ENCODE results near the gene TAF6. TPM values are rescaled to one million over a fixed set of nuclear protein-coding genes. Genes with fewer than 3 reads are reported as not detected.
A peak's percentile ranks its signal among the peaks of the same experiment; 100 is the strongest.

Gene TAF6
- total RNA-seq, result 10 to 100 TPM; 63.7 to 65.9 TPM

- Mint-ChIP-seq H3K9me3 (no peaks in the 10 kb centered on the region), H3K27me3 (no peaks in the 10 kb centered on the region), H3K27ac (peak within 1 kb of the TSS; percentile 88), H3K4me1 (peaks cover 16% of the 10 kb centered on the region), H3K4me3 (peak within 1 kb of the TSS; percentile 87), H3K36me3 (peaks cover 9% of the 10 kb centered on the region)
- ATAC-seq (ENCODE audit: low read depth), result peak; percentile 68
- POLR2A ChIA-PET, result interaction anchor here (0.6 to 2.0 kb wide), 9 partner anchors 9 to 1098 kb away, joined by 3 to 28 read pairs (median 3); partner anchors contain the start of genes AP4M1, COPS6, MCM7 and TRIM4
- DNase-seq, result peak; percentile 93
These were observed at the start of gene TAF6, which contains the start of gene CNPY4 for GRCh38 chr7:100119072-100119969. TAF6 (minus strand) TSS chr7:100119358; CDS start chr7:100114209, 5,149 bp downstream. CNPY4 (plus strand) TSS chr7:100119634; CDS start chr7:100119745, 111 bp downstream.

GRCh38 chr7:100167912-100168323 lies 48.8 kb upstream of the TAF6 start:
- Mint-ChIP-seq H3K4me1 (peaks cover 69% of the 10 kb centered on the region), H3K9me3 (no peaks in the 10 kb centered on the region), H3K27ac (peak overlapping the region; percentile 76), H3K36me3 (peaks cover 7% of the 10 kb centered on the region), H3K4me3 (peak overlapping the region; percentile 79), H3K27me3 (peaks cover 5% of the 10 kb centered on the region)
- POLR2A ChIA-PET, result interaction anchor here (0.6 to 3.2 kb wide), 12 partner anchors 8 to 155 kb away, joined by 3 to 22 read pairs (median 4); partner anchors contain the start of genes GPC2, LAMTOR4, STAG3 and TRAPPC14
- no peak for ATAC-seq (ENCODE audit: low read depth)
- DNase-seq, result no peak

GRCh38 chr7:100166970-100167911 lies 48.1 kb upstream of the TAF6 start:
- Mint-ChIP-seq H3K4me1 (peaks cover 72% of the 10 kb centered on the region), H3K9me3 (no peaks in the 10 kb centered on the region), H3K4me3 (peak overlapping the region; percentile 79), H3K36me3 (peaks cover 7% of the 10 kb centered on the region), H3K27ac (peak overlapping the region; percentile 76), H3K27me3 (peaks cover 5% of the 10 kb centered on the region)
- ATAC-seq (ENCODE audit: low read depth) (no peak), DNase-seq (no peak)
- POLR2A ChIA-PET, result interaction anchor here (0.6 to 3.2 kb wide), 15 partner anchors 7 to 262 kb away, joined by 3 to 22 read pairs (median 4); partner anchors contain the start of genes AP4M1, GPC2, LAMTOR4 and MEPCE

- H3K4me1 Mint-ChIP-seq, result peaks cover 71% of the 10 kb centered on the region
- H3K36me3 Mint-ChIP-seq, result peaks cover 6% of the 10 kb centered on the region
- POLR2A ChIA-PET, result interaction anchor here (0.6 to 3.2 kb wide), 8 partner anchors 9 to 263 kb away, joined by 3 to 22 read pairs (median 10); partner anchors contain the start of genes GPC2, LAMTOR4, MEPCE and STAG3
- H3K9me3 Mint-ChIP-seq, result no peaks in the 10 kb centered on the region
- H3K4me3 Mint-ChIP-seq, result peak overlapping the region; percentile 79
- DNase-seq (no peak), ATAC-seq (ENCODE audit: low read depth) (peak; percentile 68)
- peaks cover 3% of the 10 kb centered on the region for H3K27me3 Mint-ChIP-seq
- H3K27ac Mint-ChIP-seq, result peak overlapping the region; percentile 75
These were observed 47.3 kb upstream of the TAF6 start for GRCh38 chr7:100166317-100166940.

- ATAC-seq (ENCODE audit: low read depth) (no peak), DNase-seq (no peak)
- Mint-ChIP-seq H3K36me3 (peaks cover 2% of the 10 kb centered on the region), H3K4me3 (peak overlapping the region; percentile 53), H3K27me3 (no peaks in the 10 kb centered on the region), H3K4me1 (peaks cover 56% of the 10 kb centered on the region), H3K9me3 (no peaks in the 10 kb centered on the region), H3K27ac (peak overlapping the region; percentile 87)
- POLR2A ChIA-PET, result interaction anchor here (0.6 to 1.2 kb wide), 3 partner anchors 48 to 265 kb away, joined by 3 to 4 read pairs (median 3); partner anchors contain the start of gene ZCWPW1
These were observed 44.7 kb upstream of the TAF6 start for GRCh38 chr7:100163871-100164270.

- H3K27me3 Mint-ChIP-seq, result no peaks in the 10 kb centered on the region
- H3K4me1 Mint-ChIP-seq, result peaks cover 49% of the 10 kb centered on the region
- H3K4me3 Mint-ChIP-seq, result peak overlapping the region; percentile 53
- ATAC-seq (ENCODE audit: low read depth), result peak; percentile 28
- POLR2A ChIA-PET, result interaction anchor here (0.6 to 1.2 kb wide), 7 partner anchors 9 to 266 kb away, joined by 3 to 5 read pairs (median 4); partner anchors contain the start of genes GPC2, LAMTOR4, STAG3 and ZCWPW1
- DNase-seq, result no peak
- peaks cover 2% of the 10 kb centered on the region for H3K36me3 Mint-ChIP-seq
- peak overlapping the region; percentile 87 for H3K27ac Mint-ChIP-seq
- H3K9me3 Mint-ChIP-seq, result no peaks in the 10 kb centered on the region
These were observed 43.9 kb upstream of the TAF6 start for GRCh38 chr7:100163006-100163531.

GRCh38 chr7:100160067-100160466 lies 40.9 kb upstream of the TAF6 start:
- no peak for DNase-seq
- Mint-ChIP-seq H3K27ac (no peak overlapping the region), H3K4me1 (peaks cover 39% of the 10 kb centered on the region), H3K4me3 (no peak overlapping the region), H3K27me3 (no peaks in the 10 kb centered on the region), H3K9me3 (no peaks in the 10 kb centered on the region), H3K36me3 (peaks cover 9% of the 10 kb centered on the region)
- POLR2A ChIA-PET, result interaction anchor here (2.1 to 4.4 kb wide), 3 partner anchors 8 to 30 kb away, joined by 6 to 48 read pairs (median 8); partner anchors contain the start of genes GAL3ST4 and LAMTOR4
- no peak for ATAC-seq (ENCODE audit: low read depth)

- POLR2A ChIA-PET, result interaction anchor here (2.1 to 4.4 kb wide), 3 partner anchors 9 to 31 kb away, joined by 6 to 48 read pairs (median 8); partner anchors contain the start of genes GAL3ST4 and LAMTOR4
- DNase-seq, result no peak
- H3K27ac Mint-ChIP-seq, result peak overlapping the region; percentile 86
- ATAC-seq (ENCODE audit: low read depth), result no peak
- peaks cover 39% of the 10 kb centered on the region for H3K4me1 Mint-ChIP-seq
- peaks cover 9% of the 10 kb centered on the region for H3K36me3 Mint-ChIP-seq
- peak overlapping the region; percentile 78 for H3K4me3 Mint-ChIP-seq
- no peaks in the 10 kb centered on the region for H3K27me3 Mint-ChIP-seq
- no peaks in the 10 kb centered on the region for H3K9me3 Mint-ChIP-seq
These were observed 40.0 kb upstream of the TAF6 start for GRCh38 chr7:100159099-100159623.

- Mint-ChIP-seq H3K27ac (peak within 1 kb of the TSS; percentile 86), H3K4me1 (peaks cover 40% of the 10 kb centered on the region), H3K9me3 (no peaks in the 10 kb centered on the region), H3K36me3 (peaks cover 13% of the 10 kb centered on the region), H3K27me3 (no peaks in the 10 kb centered on the region), H3K4me3 (peak within 1 kb of the TSS; percentile 83)
- peak; percentile 80 for ATAC-seq (ENCODE audit: low read depth)
- POLR2A ChIA-PET, result interaction anchor here (0.5 to 4.4 kb wide), 8 partner anchors 9 to 270 kb away, joined by 3 to 48 read pairs (median 6); partner anchors contain the start of genes GAL3ST4, GPC2, LAMTOR4 and MEPCE
- DNase-seq, result peak; percentile 93
These were observed 39.3 kb upstream of the TAF6 start, which contains the start of gene TRAPPC14 for GRCh38 chr7:100158229-100159098. TRAPPC14 (minus strand) TSS chr7:100158723; CDS start chr7:100158499, 224 bp downstream.

GRCh38 chr7:100157334-100158228 lies 38.4 kb upstream of the TAF6 start:
- Mint-ChIP-seq H3K9me3 (no peaks in the 10 kb centered on the region), H3K27me3 (no peaks in the 10 kb centered on the region), H3K36me3 (peaks cover 16% of the 10 kb centered on the region), H3K4me1 (peaks cover 35% of the 10 kb centered on the region), H3K27ac (peak overlapping the region; percentile 78), H3K4me3 (peak overlapping the region; percentile 83)
- POLR2A ChIA-PET, result interaction anchor here (0.5 to 4.4 kb wide), 10 partner anchors 8 to 271 kb away, joined by 3 to 48 read pairs (median 6); partner anchors contain the start of genes GAL3ST4, GPC2, LAMTOR4 and MEPCE
- DNase-seq, result no peak
- ATAC-seq (ENCODE audit: low read depth), result peak; percentile 13
